CD4-positive, alpha-beta T cell treated with Interleukin-15 for 1 hour (primary cell): ENCODE results near the gene GZMB.
"Not testable (repeated sequence)": the region's sequence is repeated elsewhere in the genome, so short reads cannot be mapped to it uniquely, and the experiment has no call there.

ENCODE experiments used
- DNase-seq: peaks from one replicate; pipeline ENCODE4 v3.0.0-alpha.2; 2020

GZMB gene, protein sequence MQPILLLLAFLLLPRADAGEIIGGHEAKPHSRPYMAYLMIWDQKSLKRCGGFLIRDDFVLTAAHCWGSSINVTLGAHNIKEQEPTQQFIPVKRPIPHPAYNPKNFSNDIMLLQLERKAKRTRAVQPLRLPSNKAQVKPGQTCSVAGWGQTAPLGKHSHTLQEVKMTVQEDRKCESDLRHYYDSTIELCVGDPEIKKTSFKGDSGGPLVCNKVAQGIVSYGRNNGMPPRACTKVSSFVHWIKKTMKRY

DNA sequence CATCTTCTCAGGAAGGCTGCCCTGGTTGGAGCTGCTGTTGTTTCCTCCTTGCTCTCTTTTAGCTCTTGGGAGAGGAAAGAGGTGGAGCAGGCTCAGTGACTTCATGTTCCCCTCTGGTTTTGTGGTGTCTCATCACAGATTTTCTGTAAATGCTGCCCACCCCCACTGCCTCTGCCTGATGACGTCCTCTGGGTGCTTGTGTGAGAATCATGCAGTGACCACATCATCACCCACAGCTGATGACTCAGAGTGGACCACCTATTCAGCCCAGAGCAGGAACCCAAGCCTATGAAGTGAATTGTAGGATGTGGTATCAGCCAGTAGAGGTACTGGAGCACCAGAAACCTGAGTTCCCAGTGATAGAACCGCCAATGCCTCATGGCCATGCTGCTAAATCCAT is at the start of gene GZMB:
GZMB (minus strand) TSS at position 33 of the 400 bp plus-strand sequence; CDS start at position 3, 30 bp downstream.
- peak; percentile 83 for DNase-seq

DNA sequence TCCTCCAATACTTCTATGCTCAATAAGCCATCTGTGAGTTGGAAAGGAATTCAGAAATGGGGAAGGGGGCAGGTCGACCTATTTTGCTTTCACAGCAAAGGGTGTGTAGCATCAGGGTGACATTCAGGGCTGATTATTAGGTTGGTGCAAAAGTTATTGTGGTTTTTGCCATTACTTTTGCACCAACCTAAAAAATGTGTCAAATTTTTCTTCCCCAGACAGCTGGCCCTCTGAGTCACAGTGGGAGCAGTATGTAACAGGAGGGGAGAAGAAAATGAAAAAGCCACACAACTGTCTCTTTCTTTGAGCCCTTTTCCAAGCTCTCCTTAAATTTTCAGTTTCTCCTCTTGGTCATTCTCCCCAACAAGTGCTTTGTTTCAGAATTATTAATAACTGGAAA is 47.1 kb upstream of the GZMB start:
- DNase-seq, result no peak

DNA sequence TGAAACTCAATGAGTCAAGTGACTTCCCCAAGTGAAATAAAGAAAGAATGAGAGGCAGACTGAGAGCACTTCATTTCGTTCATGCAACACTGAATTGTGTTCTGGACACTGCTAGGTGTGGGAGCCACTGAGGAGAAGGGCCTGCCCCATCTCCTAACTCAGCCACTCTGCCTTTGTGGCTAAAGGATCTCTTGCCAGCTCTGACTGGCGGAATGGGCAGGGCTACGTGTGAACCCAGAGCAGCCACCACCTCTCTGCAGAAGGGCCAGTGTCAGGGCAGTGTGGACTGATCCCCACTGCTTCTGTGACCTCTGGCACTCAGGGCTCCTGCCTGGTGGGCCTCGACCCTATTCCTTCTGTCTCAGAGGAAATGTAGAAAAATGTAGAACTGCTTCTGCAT is 46.5 kb upstream of the GZMB start:
- DNase-seq, result no peak

DNA sequence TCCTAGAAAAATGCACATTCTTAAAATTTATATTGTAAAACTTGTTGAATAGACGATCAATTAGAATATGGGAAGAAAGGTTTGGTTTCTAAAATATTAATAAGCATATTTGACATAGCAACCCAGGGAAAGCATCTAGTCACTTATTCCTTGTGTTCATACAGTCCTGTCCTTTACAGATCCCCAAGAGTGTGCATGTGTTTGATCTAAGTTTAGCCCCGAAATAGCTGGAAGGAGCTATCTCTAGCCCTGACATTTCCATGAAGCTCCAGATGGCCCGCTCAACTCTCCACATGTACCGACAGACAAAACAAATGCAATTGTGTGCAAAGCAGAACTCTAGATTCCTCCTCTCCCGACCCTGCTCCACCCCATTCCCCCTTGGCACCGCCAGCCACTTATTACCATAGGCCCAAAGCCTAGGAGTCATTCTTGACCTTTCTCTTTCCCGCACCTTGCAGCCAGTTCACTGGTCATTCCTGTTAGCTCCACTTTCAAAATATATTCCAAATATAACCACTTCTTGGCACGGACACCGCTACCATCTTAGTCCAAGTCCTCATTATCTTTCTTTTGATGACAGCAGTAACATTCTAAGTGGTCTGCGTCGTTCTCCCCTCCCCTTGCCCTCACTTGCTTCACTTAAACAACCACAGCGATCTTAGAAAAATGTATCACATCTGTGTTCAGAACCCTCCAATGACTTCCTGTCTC is 45.4 kb upstream of the GZMB start:
- no peak for DNase-seq

DNA sequence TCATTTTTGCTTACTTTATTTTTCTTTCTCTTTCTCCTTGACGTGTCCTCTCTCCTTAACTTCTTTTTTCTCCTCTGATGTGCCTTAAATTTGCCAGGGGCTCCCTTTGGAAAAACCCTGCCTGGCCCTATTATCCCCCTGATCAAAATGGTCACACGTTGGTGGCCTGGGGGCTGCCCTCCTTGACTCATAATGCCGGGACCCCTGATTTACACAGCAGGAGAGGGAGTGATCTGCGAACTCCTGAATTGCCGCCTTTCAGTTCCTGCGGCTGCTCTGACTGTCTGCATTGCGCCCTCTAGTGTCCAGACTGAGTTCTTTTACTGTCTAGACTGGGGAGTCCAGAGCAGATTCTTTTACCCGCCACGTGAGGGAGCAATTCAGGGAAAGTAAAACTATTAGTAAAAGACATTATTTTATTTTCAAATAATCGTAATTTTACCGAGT is 44.8 kb upstream of the GZMB start:
- peak; percentile 86 for DNase-seq

DNA sequence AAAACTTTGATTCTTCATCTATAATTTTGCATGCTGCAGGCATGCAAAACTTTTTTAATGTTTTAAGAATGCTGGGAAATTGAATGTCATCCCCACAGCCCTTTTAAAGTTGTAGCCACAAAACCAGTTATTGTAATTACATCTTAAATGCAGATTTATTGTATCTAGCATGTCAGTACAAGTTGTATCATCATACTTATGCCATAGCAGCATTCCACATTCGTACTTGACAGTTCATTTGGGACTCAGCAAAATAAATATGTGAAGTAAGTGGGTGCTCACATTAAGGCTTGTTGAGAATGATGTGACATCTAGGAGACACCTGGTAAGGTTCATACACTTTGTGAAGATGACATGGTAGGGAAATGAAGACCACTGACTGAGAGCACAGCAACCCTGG is 44.0 kb upstream of the GZMB start:
- no peak for DNase-seq

DNA sequence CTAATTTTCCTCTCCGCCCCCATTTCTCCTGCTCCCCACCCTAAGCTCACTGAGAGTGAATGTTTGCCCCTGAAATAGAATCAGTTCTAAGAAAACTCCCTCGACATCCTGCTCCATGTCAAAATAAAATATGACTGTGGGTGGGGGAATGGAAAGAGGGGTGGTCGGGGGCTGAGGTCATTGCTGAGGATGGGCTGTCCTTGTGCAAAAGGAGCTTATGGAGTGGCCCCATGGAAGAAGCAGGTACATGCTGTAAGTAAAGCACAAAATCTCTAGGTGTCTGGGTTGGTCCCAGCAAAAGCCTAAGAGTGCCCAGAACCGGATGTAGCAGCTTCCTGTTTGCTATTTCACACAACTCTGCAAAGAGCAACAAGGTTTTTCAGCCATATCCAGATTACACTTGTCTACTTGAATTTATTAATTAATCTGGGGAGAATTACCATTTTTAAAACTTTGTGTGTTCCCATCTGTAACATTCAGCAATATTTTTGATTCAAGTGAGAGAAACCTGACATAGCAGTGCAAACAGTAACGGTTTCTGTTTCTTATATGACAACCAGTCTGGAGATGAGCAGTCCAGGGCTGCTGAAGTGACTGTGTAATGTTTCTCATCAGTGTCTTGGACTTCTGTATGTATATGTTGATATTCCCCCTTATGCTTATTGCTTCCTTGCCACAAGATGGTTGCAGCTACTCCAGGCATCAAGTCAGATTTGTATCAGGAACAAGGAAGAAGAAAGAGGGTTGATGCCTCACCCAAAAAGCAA is 40.4 kb upstream of the GZMB start:
- peak; percentile 63 for DNase-seq

DNA sequence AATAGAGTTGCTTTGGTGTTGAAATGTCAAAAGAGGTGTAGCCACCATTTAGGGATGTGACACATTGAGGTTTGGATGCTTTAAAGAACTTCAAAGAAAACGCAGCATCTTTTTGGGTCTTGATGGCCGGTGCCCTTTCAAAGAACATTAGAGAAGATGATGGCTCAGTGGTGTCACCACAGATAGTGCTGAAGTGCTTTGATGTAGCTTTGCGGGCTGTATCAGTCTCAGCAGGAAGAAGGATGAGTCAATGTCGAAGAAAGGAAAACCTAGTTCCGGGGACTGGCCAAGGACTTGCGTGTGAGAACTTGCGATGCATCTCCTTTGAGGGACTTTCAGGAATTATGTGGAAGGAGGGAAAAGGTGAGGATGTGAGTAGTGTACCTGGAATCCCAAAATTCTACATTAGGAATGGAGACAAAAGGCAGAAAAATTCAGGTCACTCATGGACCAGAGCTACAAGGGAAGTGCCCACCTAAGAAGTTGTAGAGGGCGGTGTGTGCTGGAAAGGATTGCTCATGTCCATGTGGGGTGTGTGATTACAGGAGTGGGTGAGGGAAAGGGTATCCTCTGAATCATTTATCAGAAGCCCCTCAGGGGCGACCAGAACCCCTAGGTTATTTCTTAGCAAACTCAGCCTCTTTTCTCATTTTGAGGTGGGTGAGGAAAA is 39.7 kb upstream of the GZMB start:
- DNase-seq, result peak; percentile 75

DNA sequence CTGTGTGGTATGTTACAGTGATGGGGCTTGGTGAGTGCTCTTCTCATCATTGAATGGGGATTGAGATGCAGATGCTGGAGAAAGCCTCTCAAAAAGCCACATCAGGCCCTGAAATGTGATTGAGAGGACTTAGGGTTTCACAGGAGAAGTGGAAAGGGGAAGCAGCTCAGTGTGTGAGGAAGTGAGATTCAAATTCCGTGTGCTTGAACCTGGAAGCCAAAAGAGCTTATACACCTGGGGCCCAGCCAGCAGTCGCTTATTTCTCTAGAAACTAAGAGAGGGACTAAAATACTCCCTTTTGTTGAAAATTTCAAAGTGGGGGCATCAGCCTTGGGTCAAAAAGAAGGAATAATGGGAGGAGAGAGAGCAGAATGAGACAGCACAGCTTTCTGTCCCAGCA is 39.1 kb upstream of the GZMB start:
- peak; percentile 40 for DNase-seq

DNA sequence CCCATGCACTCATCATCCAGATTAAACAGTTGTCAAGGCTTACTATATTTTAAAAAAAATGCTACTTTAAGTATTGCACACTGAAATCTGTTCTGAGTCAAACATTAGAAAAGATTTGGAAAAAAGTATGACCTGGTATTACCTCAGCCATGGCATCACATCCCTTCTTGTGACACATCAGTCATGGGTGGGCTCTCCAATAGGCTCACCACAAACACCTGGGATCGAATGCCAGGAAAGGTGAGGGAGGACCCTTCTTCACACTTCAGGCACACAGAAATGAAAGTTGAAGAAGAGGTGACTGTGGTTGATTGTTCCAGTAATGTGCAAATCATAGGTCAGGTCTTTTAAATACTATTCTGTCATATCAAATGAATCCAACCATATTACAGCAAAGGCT is 36.6 kb upstream of the GZMB start:
- DNase-seq, result peak; percentile 39

DNA sequence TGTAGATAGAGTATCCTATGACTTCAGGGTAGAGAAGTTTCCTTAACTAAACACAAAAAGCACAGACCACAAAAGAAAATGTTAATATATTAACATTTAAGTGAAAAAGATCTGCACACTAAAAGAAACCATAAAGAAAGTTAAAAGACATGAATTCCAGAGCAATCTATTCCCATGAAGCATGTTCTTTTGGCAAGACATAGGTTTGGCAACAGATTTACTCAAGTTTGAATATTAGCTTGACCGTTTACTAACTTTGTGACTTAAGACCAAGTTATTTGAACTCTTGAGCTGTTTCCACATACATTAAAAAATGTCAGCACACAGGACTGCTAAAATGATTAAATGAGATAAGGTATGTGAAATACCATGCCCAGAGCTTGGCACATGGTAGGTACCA is 35.7 kb upstream of the GZMB start:
- DNase-seq, result no peak

DNA sequence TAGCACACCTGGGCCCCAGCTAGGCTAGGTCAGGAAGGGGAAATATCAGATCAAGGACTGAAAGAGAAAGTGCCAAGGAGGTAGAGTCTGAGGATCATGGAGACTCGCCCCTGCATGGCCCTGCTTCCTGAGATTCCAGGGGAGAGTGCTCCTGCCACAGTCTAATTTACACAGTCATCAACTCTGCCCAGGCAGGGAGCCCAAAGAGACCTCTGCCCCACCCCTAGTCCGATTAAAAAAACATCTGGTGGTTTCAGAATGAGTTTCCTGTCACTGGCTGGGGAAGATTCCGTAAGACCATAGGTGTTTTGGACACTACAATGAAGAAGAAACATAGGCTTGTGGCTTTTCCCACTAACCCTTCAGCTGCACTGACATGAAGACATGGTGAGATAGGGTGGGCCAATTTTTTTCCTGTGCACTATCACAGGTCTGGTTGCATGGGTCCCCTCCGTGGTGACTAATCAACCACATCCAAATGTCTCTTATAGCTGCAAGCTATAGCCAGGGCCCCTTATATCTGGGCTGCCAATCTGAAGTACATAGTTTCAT is 31.5 kb upstream of the GZMB start:
- DNase-seq, result peak; percentile 21

DNA sequence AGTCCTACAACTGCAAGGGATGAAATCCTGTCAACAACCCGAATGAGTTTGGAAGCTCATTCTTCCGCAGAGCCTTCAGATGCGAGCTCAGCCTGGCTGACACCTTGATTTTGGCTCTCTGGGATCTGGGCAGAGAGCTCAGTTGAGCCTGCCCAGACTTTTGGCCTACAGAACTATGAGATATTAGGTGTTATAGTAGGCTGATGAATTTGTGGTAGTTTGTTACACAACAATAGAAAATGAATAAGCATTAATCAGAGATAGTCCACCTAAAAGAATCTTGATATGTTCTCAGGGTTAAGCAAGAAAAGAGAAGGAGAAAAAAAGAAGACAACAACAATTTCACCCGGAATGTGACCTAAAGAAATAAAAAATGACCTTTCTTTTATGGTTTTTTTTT is 30.4 kb upstream of the GZMB start:
- DNase-seq, result no peak

DNA sequence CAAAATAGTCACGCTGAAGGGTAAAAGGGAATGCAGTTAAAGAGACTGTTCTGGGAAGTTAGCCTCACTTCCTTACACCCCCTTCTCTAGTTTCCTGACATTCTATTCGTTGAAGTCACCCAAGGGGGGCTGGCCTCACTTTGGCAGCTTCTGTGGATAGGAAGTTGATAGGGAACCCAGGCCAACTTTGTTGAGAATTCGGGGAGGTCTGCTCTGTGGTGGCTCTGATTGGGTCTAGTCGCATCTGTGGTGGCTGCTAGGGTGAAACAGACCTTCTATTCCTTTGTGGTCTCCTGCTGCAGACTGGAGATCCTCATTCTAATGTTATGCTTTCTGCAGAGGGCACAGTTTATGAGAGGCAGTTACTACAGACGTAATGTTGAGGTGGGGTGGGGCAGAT is 28.8 kb upstream of the GZMB start:
- DNase-seq, result no peak

DNA sequence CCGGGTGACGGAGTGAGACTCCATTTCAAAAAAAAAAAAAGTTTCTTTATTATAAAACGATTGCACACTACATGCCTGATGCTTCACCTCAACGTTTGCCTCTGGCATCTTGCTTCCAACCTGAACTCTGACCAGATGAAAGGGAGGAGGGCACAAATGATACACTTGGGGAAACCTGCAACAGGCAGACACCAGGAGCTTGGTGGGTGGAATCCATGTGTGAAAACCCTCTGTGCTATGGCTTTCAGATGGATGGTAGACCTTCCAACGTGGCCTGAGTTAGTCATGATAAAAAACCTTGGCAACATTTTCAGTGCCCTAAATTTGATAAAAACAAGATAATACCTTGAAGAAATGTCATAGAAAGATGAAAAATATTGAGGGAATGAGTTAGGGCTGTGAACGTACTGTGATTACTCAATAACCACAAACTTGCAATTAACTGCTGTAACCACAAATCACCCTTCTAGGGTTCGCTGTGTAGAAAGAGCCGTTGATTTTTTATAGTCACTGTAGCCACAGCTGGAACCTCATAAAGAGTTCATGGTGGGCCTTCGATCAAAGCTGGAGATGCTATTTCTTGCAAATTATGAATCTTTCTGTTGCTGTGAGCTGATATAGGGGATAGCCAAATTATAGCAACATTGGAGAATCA is 26.1 kb upstream of the GZMB start:
- no peak for DNase-seq

DNA sequence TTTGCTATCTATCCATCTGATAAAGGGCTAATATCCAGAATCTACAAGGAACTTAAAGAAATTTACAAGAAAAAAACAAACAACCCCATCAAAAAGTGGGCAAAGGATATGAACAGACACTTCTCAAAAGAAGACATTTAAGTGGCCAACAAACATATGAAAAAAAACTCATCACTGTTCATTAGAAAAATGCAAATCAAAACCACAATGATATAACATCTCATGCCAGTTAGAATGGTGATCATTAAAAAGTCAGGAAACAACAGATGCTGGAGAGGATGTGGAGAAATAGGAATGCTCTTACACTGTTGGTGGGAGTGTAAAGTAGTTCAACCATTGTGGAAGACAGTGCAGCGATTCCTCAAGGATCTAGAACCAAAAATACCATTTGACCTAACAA is 14.4 kb upstream of the GZMB start:
- DNase-seq, result not testable (repeated sequence)

DNA sequence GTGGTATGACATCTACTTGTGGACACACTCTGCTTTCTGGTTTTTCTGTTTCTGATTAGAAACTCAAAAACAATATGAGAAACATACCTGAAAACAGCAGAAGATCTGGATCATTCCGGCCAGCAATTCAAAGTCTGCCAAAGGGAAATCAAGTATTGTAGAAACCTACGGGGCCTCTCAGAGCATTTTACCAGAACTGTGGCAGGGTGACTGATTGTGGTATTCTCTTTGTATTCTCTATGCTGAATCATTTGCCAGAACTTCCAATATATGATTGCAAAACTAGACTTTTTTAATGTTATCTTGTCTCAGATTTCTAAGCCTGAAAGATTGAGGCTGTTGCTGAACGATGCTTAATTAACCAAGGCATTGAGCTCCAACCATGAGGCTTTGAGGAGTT is 5.9 kb upstream of the GZMB start:
- DNase-seq, result no peak

DNA sequence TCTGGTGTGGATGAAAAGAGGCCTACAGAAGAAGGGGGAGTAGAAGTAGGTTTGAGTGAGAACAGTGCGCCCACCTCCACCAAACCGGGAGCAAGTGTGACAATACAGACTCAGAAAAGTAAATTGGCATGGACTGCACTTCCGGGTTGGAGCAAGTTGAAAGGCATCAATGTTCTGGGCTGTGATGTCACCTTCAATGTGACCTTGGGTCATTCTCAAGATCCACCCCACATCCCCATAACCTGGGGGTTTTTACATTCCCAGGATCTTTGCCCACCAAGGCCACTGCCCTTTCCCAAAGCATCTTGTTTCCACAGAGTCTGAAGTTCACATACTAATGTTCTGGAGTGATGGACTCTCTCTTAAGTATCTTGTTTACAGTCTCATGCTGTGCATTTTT is 5.3 kb upstream of the GZMB start:
- no peak for DNase-seq

DNA sequence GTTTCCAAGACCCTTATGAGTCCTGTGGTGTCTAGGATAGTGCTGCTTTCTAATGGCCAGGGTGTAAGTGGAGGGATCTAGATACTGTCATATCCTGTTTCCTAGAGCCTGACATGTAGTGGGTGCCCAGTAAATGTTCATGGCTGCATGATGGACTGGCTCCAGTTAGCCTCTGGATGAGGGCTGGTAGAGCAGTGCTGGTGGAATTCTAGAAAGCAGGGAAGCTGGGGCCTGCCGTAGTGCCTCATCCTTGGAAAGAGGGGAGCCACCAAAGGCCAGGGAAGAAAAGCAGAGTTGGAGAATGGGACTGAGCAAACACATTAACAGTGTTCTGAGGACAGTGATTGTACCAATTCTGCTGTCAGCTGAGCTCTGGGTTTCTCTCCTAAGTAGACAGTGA is 637 bp downstream of the GZMB start:
- no peak for DNase-seq

DNA sequence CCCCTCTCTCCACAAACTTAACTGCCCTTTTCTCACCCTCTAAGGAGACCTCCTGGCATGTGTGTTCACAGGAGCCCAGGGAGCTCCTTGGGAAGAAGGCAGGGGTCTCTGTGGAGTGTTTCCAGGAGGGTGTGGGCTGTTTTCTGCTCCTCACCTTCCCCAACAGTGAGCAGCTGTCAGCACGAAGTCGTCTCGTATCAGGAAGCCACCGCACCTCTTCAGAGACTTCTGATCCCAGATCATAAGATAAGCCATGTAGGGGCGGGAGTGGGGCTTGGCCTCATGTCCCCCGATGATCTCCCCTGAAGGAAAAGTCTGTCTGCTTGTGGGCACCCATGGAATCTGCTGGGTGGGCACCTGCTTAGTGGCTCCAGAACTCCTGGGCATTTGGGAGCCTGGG is 1.2 kb downstream of the GZMB start:
- DNase-seq, result no peak

DNA sequence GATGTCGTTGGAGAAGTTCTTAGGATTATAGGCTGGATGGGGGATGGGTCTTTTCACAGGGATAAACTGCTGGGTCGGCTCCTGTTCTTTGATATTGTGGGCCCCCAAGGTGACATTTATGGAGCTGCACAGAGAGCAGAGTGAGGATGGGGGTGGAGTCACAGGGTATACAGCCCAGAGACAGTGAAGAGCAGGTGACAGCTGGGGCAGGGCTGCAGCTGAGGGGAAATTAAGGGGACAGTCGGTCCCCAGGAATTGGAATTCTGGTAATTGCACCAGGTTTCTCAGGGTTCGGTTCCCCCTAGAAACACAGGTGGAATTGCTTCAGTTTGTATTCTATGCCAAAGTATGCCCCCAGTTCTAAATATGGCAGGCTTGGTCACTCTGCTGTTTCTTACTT is 1.7 kb downstream of the GZMB start:
- no peak for DNase-seq

DNA sequence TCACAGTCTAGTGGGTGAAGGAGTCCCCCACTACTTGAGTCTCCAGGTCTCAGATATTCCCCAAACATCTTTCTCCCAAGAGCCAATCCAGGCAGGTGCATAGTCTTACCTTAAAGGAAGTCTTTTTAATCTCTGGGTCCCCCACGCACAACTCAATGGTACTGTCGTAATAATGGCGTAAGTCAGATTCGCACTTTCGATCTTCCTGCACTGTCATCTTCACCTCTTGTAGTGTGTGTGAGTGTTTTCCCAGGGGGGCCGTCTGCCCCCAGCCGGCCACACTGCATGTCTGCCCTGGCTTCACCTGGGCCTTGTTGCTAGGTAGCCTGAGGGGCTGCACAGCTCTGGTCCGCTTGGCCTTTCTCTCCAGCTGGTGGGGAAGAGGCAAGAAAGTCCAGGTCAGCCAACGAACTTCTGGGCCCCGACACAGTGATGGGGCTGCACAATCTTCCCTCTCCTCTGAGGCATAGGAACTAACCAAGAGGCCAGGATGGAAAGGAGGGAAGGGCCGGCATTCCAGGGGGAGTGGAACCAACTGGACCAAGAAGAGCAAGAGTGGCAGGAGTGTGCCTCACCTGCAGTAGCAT is 2.1 kb downstream of the GZMB start:
- DNase-seq, result peak; percentile 34
